ENCODE measurements around the gene NTRK2. TPM values are rescaled to one million over a fixed set of nuclear protein-coding genes. Genes with fewer than 3 reads are reported as not detected.
"Not testable (repeated sequence)": the region's sequence is repeated elsewhere in the genome, so short reads cannot be mapped to it uniquely, and the experiment has no call there.

NTRK2 gene
- total RNA-seq, 1 experiment from 2014 or later, result not detected

DNA sequence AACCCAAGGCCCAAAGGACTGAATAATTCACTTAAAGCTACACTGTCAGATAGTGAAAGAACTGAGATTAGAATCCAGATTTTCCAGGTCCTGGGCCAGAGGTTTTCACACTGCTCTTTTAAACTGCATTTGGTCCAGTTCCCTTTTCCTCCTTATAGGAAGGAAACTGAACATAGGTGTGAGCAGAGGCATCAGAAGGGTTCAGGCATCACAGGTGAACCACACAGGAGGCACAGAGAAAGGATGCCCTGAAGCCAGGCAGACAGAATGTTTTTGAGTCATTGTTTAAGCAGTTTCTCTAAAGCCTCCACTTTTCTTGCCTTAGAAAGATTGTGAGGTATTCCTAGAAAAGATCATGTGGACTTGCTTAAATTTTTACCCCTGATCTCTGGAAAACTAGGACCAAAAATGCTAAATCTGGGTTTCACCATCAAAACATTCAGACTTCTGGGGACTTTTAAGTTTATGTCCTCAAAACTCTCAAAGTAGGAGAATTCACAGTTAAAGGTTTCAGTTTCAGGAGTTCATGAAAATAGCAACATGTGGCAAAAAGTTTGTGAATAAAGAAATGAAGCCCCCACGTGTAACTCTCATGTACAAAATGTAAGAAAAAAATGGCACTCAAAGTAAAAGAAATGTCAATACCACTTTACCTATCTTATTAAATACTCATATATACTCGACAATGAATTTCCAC is 386.1 kb downstream of the NTRK2 start:
- no peak overlapping the region for H3K9ac ChIP-seq (ENCODE audit: low read length)
- H3K36me3 ChIP-seq (ENCODE audit: insufficient read depth, low read length), result no peaks in the 10 kb centered on the region
- H3K4me1 ChIP-seq (ENCODE audit: low read length), result no peaks in the 10 kb centered on the region
- H3K4me2 ChIP-seq (ENCODE audit: low read depth, low read length, poor library complexity, severe bottlenecking), result no peak overlapping the region
- DNase-seq, result no peak
- H3K9me3 ChIP-seq (ENCODE audit: low read length), result no peaks in the 10 kb centered on the region
- H3K9me2 ChIP-seq (replicated peaks; ENCODE audit: insufficient read depth, low read length), result no peaks in the 10 kb centered on the region
- no peaks in the 10 kb centered on the region for H3K79me2 ChIP-seq (ENCODE audit: low read length)
- no peaks in the 10 kb centered on the region for H4K20me1 ChIP-seq (ENCODE audit: insufficient read depth, low read depth, low read length)
- H2AFZ ChIP-seq (ENCODE audit: low read length), result no peak overlapping the region
- H3K27me3 ChIP-seq (ENCODE audit: low read length), result no peaks in the 10 kb centered on the region
- H3K4me3 ChIP-seq (ENCODE audit: low read length), result no peak overlapping the region
- no peak overlapping the region for H3K27ac ChIP-seq (ENCODE audit: low read length)

DNA sequence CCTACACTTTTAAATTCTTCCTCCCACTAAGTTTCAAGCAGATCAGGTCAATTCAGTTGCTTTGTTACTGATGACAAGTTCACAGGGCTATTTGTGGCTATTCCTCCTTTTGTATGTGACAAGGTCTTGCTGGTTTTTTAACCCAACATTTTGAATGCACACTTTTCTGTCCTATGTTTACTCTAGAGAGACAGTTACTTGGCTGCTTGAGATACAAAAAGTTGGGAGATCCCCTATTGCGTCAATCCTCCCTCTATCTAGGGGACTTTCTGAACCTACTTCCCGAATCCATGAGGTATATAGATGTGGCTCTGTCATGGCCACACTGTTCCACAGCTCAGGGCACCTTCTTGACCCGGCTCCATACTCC is 386.7 kb downstream of the NTRK2 start:
- Histone ChIP-seq H3K79me2 (ENCODE audit: low read length) (no peaks in the 10 kb centered on the region), H3K27ac (ENCODE audit: low read length) (no peak overlapping the region), H3K4me1 (ENCODE audit: low read length) (no peaks in the 10 kb centered on the region), H2AFZ (ENCODE audit: low read length) (no peak overlapping the region), H4K20me1 (ENCODE audit: insufficient read depth, low read depth, low read length) (no peaks in the 10 kb centered on the region), H3K9me3 (ENCODE audit: low read length) (no peaks in the 10 kb centered on the region), H3K9me2 (replicated peaks; ENCODE audit: insufficient read depth, low read length) (no peaks in the 10 kb centered on the region), H3K9ac (ENCODE audit: low read length) (no peak overlapping the region), H3K4me2 (ENCODE audit: low read depth, low read length, poor library complexity, severe bottlenecking) (no peak overlapping the region), H3K4me3 (ENCODE audit: low read length) (no peak overlapping the region), H3K27me3 (ENCODE audit: low read length) (no peaks in the 10 kb centered on the region), H3K36me3 (ENCODE audit: insufficient read depth, low read length) (no peaks in the 10 kb centered on the region)
- no peak for DNase-seq

DNA sequence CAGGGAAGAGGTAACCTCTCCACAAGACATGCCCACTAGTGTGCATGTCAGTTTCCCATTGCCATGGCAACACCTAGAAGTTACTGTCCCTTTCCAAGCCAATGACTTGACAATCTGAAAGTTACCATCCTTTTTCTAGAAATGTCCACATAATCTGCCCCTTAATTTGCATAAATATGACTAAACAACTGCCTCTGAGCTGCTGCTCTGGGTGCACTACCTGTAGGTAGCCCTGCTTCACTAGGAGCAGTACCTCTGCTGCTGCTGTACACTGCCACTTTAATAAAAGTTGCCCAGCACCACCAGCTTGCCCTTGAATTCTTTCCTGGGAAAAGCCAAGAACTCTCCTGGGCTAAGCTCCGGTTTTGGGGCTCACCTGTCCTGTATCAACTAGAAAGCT is 392.4 kb downstream of the NTRK2 start:
- no peak overlapping the region for H3K4me2 ChIP-seq (ENCODE audit: low read depth, low read length, poor library complexity, severe bottlenecking)
- no peak overlapping the region for H3K4me3 ChIP-seq (ENCODE audit: low read length)
- no peaks in the 10 kb centered on the region for H3K9me3 ChIP-seq (ENCODE audit: low read length)
- no peaks in the 10 kb centered on the region for H3K27me3 ChIP-seq (ENCODE audit: low read length)
- no peaks in the 10 kb centered on the region for H3K9me2 ChIP-seq (replicated peaks; ENCODE audit: insufficient read depth, low read length)
- H3K27ac ChIP-seq (ENCODE audit: low read length), result no peak overlapping the region
- H4K20me1 ChIP-seq (ENCODE audit: insufficient read depth, low read depth, low read length), result no peaks in the 10 kb centered on the region
- H3K79me2 ChIP-seq (ENCODE audit: low read length), result no peaks in the 10 kb centered on the region
- no peak overlapping the region for H3K9ac ChIP-seq (ENCODE audit: low read length)
- H3K36me3 ChIP-seq (ENCODE audit: insufficient read depth, low read length), result no peaks in the 10 kb centered on the region
- H2AFZ ChIP-seq (ENCODE audit: low read length), result no peak overlapping the region
- H3K4me1 ChIP-seq (ENCODE audit: low read length), result no peaks in the 10 kb centered on the region
- DNase-seq, result no peak

DNA sequence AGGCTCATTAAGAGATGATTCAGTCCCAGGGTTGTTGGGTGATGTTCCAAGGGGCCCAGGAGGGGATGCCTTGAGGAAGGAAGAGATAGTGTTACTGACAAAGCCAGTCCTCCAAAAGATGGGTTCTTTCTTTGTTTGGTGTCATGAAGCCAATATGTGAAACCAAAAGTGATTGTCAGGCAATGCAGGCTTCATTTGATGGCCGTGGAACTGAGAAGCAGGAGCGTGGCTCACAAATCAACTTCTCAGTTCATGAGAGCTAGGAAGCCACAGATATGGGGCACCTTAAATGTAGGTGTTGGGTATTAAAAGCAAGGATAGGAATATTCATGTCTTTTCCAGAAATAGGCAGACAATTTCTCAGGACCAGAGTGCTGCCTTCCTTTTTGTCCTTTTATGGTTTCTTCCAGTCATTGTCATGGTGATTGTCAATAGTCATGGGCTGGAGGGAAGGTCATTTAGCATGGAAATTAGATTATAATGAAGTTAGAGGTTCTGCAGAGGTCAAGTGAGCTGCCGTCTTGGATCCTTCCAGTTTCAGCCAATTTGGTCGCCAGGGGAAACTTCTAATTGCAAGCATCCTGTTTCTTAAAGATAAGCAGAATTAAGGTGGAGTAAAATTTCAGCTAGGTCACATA is 393.0 kb downstream of the NTRK2 start:
- H3K9me3 ChIP-seq (ENCODE audit: low read length), result no peaks in the 10 kb centered on the region
- no peaks in the 10 kb centered on the region for H3K9me2 ChIP-seq (replicated peaks; ENCODE audit: insufficient read depth, low read length)
- H3K27me3 ChIP-seq (ENCODE audit: low read length), result no peaks in the 10 kb centered on the region
- no peaks in the 10 kb centered on the region for H3K4me1 ChIP-seq (ENCODE audit: low read length)
- no peak for DNase-seq
- H3K4me3 ChIP-seq (ENCODE audit: low read length), result no peak overlapping the region
- H3K36me3 ChIP-seq (ENCODE audit: insufficient read depth, low read length), result no peaks in the 10 kb centered on the region
- H3K79me2 ChIP-seq (ENCODE audit: low read length), result no peaks in the 10 kb centered on the region
- no peak overlapping the region for H3K4me2 ChIP-seq (ENCODE audit: low read depth, low read length, poor library complexity, severe bottlenecking)
- H2AFZ ChIP-seq (ENCODE audit: low read length), result no peak overlapping the region
- H4K20me1 ChIP-seq (ENCODE audit: insufficient read depth, low read depth, low read length), result no peaks in the 10 kb centered on the region
- H3K27ac ChIP-seq (ENCODE audit: low read length), result no peak overlapping the region
- no peak overlapping the region for H3K9ac ChIP-seq (ENCODE audit: low read length)

DNA sequence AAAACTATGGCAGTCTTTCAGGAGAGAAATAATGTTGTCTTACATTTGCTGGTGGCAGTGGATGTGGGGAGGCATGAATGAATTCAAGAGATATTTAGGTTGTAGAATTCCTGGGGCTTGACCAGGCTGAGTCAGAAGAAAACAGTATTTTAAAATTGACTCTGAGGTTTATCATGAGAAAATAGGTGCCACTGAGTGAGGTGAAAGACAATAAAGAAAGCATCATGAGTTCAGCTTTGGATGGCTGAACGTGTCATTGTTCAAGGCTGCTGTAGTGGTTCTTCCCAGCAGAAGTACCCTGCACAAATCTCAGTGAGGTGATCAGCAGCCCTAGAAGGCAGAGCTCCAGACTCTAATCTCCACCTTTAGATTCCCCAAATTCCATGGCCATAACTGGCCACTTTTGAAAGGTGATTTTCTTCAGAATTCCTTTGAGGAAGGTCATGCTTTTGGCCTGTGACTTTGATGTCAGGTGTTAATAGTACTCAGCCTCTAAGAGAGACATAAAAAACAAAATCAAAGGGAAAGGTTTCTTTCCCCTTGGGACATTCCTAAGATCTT is 395.4 kb downstream of the NTRK2 start:
- DNase-seq, result no peak
- Histone ChIP-seq H3K79me2 (ENCODE audit: low read length) (no peaks in the 10 kb centered on the region), H3K4me1 (ENCODE audit: low read length) (no peaks in the 10 kb centered on the region), H3K4me3 (ENCODE audit: low read length) (no peak overlapping the region), H3K9ac (ENCODE audit: low read length) (no peak overlapping the region), H3K9me3 (ENCODE audit: low read length) (no peaks in the 10 kb centered on the region), H3K36me3 (ENCODE audit: insufficient read depth, low read length) (no peaks in the 10 kb centered on the region), H4K20me1 (ENCODE audit: insufficient read depth, low read depth, low read length) (no peaks in the 10 kb centered on the region), H3K4me2 (ENCODE audit: low read depth, low read length, poor library complexity, severe bottlenecking) (no peak overlapping the region), H3K9me2 (replicated peaks; ENCODE audit: insufficient read depth, low read length) (no peaks in the 10 kb centered on the region), H3K27me3 (ENCODE audit: low read length) (no peaks in the 10 kb centered on the region), H3K27ac (ENCODE audit: low read length) (no peak overlapping the region), H2AFZ (ENCODE audit: low read length) (no peak overlapping the region)

DNA sequence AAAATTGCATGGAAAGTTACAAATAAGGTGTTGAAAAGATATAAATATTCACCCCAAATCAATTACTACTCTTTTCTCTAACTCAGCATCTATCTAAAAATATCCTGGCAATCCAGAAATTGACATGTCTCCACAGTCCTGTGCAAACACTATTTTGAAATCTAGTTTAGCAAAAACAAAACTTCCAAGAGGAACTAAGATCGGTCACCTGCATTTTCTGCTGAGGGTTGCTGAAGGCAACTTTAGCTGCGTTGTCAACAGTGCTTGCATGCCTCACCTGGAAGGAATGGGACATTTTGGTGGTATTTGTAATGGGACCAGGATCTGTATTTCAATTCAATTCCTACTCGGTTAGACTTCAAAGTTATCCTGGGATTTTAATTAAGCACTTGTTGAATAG is 398.3 kb downstream of the NTRK2 start:
- Histone ChIP-seq H3K9me2 (replicated peaks; ENCODE audit: insufficient read depth, low read length) (no peaks in the 10 kb centered on the region), H3K4me2 (ENCODE audit: low read depth, low read length, poor library complexity, severe bottlenecking) (no peak overlapping the region), H3K9me3 (ENCODE audit: low read length) (no peaks in the 10 kb centered on the region), H4K20me1 (ENCODE audit: insufficient read depth, low read depth, low read length) (no peaks in the 10 kb centered on the region), H3K4me3 (ENCODE audit: low read length) (no peak overlapping the region), H2AFZ (ENCODE audit: low read length) (no peak overlapping the region), H3K79me2 (ENCODE audit: low read length) (no peaks in the 10 kb centered on the region), H3K4me1 (ENCODE audit: low read length) (no peaks in the 10 kb centered on the region), H3K27ac (ENCODE audit: low read length) (no peak overlapping the region), H3K9ac (ENCODE audit: low read length) (no peak overlapping the region), H3K36me3 (ENCODE audit: insufficient read depth, low read length) (no peaks in the 10 kb centered on the region), H3K27me3 (ENCODE audit: low read length) (no peaks in the 10 kb centered on the region)
- DNase-seq, result no peak

DNA sequence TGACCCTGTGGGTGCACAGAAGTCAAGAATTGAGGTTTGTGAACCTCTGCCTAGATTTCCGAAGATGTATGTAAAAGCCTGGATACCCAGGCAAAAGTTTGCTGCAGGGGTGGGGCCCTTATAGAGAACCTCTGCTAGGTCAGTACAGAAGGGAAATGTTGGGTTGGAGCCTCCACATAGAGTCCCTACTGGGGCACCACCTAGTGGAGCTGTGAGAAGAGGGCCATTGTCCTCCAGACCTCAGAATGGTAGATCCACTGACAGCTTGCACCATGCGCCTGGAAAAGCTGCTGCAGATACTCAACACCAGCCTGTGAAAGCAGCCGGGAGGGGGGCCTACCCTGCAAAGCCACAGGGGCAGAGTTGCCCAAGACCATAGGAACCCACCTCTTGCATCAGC is 399.9 kb downstream of the NTRK2 start:
- not testable (repeated sequence) for H2AFZ ChIP-seq (ENCODE audit: low read length); H3K27ac ChIP-seq (ENCODE audit: low read length); H3K36me3 ChIP-seq (ENCODE audit: insufficient read depth, low read length); H3K4me2 ChIP-seq (ENCODE audit: low read depth, low read length, poor library complexity, severe bottlenecking); H3K4me3 ChIP-seq (ENCODE audit: low read length); H4K20me1 ChIP-seq (ENCODE audit: insufficient read depth, low read depth, low read length); H3K4me1 ChIP-seq (ENCODE audit: low read length); H3K9me3 ChIP-seq (ENCODE audit: low read length); H3K79me2 ChIP-seq (ENCODE audit: low read length); H3K9me2 ChIP-seq (replicated peaks; ENCODE audit: insufficient read depth, low read length); H3K9ac ChIP-seq (ENCODE audit: low read length); H3K27me3 ChIP-seq (ENCODE audit: low read length)
- peak; percentile 43 for DNase-seq

All from Karpas-422 (cell line).